Measurements from ENCODE around the gene PIF1. TPM values are rescaled to one million over a fixed set of nuclear protein-coding genes. Genes with fewer than 3 reads are reported as not detected.

PIF1 gene
- total and polyA plus RNA-seq, 4 donors = 0.42 to 7.3 (median 0.64) TPM

DNA sequence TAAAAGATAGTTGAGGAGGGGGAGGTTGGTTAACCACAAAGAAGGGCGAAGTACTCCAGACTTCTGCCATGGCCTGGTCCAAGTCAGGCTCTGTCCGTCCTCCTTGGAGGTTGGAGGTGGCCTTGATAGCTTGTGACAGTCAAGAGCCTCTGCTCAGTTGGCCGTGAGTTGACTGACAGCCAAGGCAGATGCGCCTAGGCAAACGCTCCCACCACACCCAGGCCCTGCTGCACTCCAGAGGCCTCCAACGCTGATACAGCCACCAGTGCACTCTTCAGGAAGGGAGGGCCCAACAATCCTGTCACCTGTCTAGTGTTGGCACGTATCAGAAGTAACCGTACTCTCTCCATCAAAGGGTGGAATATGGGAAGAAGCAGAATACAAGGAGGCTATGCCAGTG is 59.4 kb downstream of the PIF1 start:
- no peaks in the 10 kb centered on the region for H3K27me3 ChIP-seq (ENCODE audit: control insufficient read depth in 4 of 4, insufficient read depth in 4 of 4, low read length in 3 of 4)
- H3K36me3 ChIP-seq (ENCODE audit: control insufficient read depth in 4 of 4, insufficient read depth in 3 of 4, low read depth in 1 of 4, low read length in 3 of 4) = no peaks in the 10 kb centered on the region
- peaks cover 6 to 13% (median 10%) of the 10 kb centered on the region in 4 donors for H3K4me1 ChIP-seq (ENCODE audit: control insufficient read depth in 4 of 4, insufficient read depth in 4 of 4, low read length in 3 of 4)
- 83% methylated on average over 8 of the region's 8 CpGs for WGBS
- H3K4me3 ChIP-seq (ENCODE audit: low read depth in 1 of 3, low read length in 3 of 3) = no peak overlapping the region
- H3K9ac ChIP-seq (ENCODE audit: low read depth in 1 of 2, low read length in 2 of 2) = no peak overlapping the region
- TF ChIP-seq NR2F2 (IDR thresholded peaks at IDR 0.05) (no peak), HNF4G (IDR thresholded peaks at IDR 0.05) (no peak), FOXA1 (IDR thresholded peaks at IDR 0.05) (no peak), EGR1 (IDR thresholded peaks at IDR 0.05; ENCODE audit: low read depth in 2 of 2) (no peak), JUND (IDR thresholded peaks at IDR 0.05) (no peak), HNF4A (conservative IDR thresholded peaks at IDR 0.05) (no peak), RXRA (IDR thresholded peaks at IDR 0.05) (no peak), REST (IDR thresholded peaks at IDR 0.05) (no peak), TAF1 (conservative IDR thresholded peaks at IDR 0.05) (no peak), CTCF (IDR thresholded peaks at IDR 0.05; ENCODE audit: low read depth, low read length, missing input control) (no peak), SP1 (IDR thresholded peaks at IDR 0.05) (no peak), YY1 (IDR thresholded peaks at IDR 0.05) (no peak), GABPA (IDR thresholded peaks at IDR 0.05 in 1 of 2, conservative IDR thresholded peaks at IDR 0.05 in 1 of 2) (no peak), FOXA2 (IDR thresholded peaks at IDR 0.05) (no peak), RAD21 (IDR thresholded peaks at IDR 0.05) (no peak), ATF3 (IDR thresholded peaks at IDR 0.05) (no peak)
- TF ChIP-seq, protein P1, sequence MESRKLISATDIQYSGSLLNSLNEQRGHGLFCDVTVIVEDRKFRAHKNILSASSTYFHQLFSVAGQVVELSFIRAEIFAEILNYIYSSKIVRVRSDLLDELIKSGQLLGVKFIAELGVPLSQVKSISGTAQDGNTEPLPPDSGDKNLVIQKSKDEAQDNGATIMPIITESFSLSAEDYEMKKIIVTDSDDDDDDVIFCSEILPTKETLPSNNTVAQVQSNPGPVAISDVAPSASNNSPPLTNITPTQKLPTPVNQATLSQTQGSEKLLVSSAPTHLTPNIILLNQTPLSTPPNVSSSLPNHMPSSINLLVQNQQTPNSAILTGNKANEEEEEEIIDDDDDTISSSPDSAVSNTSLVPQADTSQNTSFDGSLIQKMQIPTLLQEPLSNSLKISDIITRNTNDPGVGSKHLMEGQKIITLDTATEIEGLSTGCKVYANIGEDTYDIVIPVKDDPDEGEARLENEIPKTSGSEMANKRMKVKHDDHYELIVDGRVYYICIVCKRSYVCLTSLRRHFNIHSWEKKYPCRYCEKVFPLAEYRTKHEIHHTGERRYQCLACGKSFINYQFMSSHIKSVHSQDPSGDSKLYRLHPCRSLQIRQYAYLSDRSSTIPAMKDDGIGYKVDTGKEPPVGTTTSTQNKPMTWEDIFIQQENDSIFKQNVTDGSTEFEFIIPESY (IDR thresholded peaks at IDR 0.05) = no peak
- H3K27ac ChIP-seq (ENCODE audit: low read depth in 1 of 2, low read length in 2 of 2) = no peak overlapping the region
- H3K9me3 ChIP-seq (ENCODE audit: control insufficient read depth in 4 of 4, low read length in 3 of 4) = no peaks in the 10 kb centered on the region
- DNase-seq (ENCODE audit: low spot score) = no peak

Other genes starting within 250 kb of the PIF1 start
- gene RBPMS2, start 50.1 kb downstream of the PIF1 start, total RNA-seq = under 1 TPM; 0.42 to 0.50 TPM
- 1 to 10 TPM; 4.3 to 7.9 TPM for gene RBPMS2, start 50.1 kb downstream of the PIF1 start, polyA plus RNA-seq
- gene PLEKHO2, start 16.3 kb upstream of the PIF1 start, total RNA-seq = 10 to 100 TPM; 10.2 to 11.3 TPM
- 1 to 10 TPM; 2.0 to 6.9 TPM for gene PLEKHO2, start 16.3 kb upstream of the PIF1 start, polyA plus RNA-seq
- 1 to 10 TPM in 1 of 2 donors, under 1 TPM in 1; 0.65 to 1.0 TPM for gene ANKDD1A, start 86.3 kb upstream of the PIF1 start, total RNA-seq
- under 1 TPM; 0.32 to 0.53 TPM for gene ANKDD1A, start 86.3 kb upstream of the PIF1 start, polyA plus RNA-seq
- gene SPG21, start 164.3 kb upstream of the PIF1 start, total RNA-seq = 10 to 100 TPM; 27.4 to 43.2 TPM
- 10 to 100 TPM; 39.2 to 50.7 TPM for gene SPG21, start 164.3 kb upstream of the PIF1 start, polyA plus RNA-seq
- gene MTFMT, start 204.0 kb upstream of the PIF1 start, total RNA-seq = 10 to 100 TPM in 1 of 2 donors, 1 to 10 TPM in 1; 6.8 to 14.7 TPM
- gene MTFMT, start 204.0 kb upstream of the PIF1 start, polyA plus RNA-seq = 1 to 10 TPM; 8.1 to 8.7 TPM
- gene SLC51B, start 219.7 kb upstream of the PIF1 start, total RNA-seq = 1 to 10 TPM in 1 of 2 donors, under 1 TPM in 1; 0.25 to 2.1 TPM
- gene SLC51B, start 219.7 kb upstream of the PIF1 start, polyA plus RNA-seq = 1 to 10 TPM in 1 of 2 donors, under 1 TPM in 1; 0.33 to 1.9 TPM
- under 1 TPM; 0.70 to 0.92 TPM for gene RASL12, start 242.3 kb upstream of the PIF1 start, total RNA-seq
- gene RASL12, start 242.3 kb upstream of the PIF1 start, polyA plus RNA-seq = under 1 TPM; 0.50 to 0.57 TPM

Measured in liver (tissue), 9 donors.